HG03432 (cell line): ENCODE data around the gene SLC22A1.
"Not testable (repeated sequence)": the region's sequence is repeated elsewhere in the genome, so short reads cannot be mapped to it uniquely, and the experiment has no call there.

Source experiments
- ATAC-seq: cut with Tn5 transposase; IDR thresholded peaks from one replicate; pipeline ENCODE4 v1.9.1; 2021; ENCODE audit warnings: mild to moderate bottlenecking, moderate library complexity; ENCODE audit not compliant: unreplicated experiment

Gene SLC22A1

GRCh38 chr6:160093061-160093460 is 28.6 kb upstream of the SLC22A1 start:
- ATAC-seq, result no peak

DNA sequence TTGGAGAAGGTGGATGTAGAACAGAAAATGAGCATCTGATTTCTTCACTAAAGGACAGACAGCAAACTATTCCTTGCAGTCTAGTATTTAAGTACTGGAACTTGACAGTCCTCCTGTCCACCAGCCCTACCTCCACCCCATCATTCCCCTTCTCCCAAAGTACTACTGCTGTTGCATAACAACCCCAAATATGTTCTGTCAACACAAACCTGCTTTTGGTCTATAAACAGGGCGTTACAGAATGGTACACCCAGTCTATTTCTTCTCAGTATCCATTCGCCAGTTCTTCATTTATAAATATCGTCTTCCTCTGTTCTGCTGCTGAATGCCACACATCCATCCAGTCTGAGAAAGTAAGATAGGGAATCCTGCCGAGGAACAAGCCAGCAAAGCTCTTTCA is 27.7 kb upstream of the SLC22A1 start:
- ATAC-seq, result no peak

- no peak for ATAC-seq
These were observed 26.3 kb upstream of the SLC22A1 start for GRCh38 chr6:160095146-160095845.

DNA sequence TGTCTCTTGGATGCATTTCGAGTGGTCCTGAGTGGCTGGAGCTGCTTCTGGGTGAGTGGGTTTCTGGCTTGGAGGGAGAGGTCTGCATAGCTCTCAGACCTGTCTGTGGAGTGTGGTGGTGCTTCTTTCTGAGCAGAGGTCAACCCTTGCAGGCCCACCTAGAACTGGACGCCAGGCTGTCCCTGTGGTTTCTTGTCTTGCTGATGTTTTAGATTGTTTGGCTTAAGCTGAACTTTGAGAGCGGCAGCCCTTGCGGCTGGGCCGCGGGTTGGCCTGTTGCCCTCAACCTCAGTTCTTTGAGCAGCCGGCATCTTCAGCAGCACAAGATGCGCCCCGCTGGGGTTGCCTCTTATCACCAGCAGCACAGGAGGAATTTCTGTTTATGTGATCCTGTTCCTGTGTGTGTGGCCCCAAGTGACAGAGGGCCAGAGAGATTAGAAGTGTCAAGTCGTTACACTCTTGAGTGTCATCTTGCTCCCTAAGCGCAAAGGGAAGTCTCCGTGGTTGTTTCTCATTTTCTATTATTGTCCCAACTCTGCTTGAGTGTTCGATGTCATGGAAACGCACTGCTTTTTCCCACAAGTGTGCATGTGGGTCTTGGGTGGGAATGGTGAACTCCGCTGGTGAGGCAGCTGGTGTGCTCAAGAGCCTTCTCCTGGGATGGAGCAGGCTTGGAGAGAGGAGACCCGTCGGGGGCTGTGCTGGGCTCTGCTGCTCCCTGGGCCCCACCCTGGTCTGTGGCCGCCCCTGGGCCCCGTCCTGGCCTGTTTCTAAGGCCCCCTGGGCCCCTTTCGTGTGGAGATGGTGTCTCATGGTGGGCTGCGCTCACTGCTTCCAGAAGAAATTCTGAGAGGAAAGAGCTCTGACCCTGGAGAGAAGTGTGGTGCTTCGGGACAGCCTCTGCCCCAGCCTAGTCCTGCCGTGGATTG is 20.1 kb upstream of the SLC22A1 start:
- ATAC-seq, result no peak

DNA sequence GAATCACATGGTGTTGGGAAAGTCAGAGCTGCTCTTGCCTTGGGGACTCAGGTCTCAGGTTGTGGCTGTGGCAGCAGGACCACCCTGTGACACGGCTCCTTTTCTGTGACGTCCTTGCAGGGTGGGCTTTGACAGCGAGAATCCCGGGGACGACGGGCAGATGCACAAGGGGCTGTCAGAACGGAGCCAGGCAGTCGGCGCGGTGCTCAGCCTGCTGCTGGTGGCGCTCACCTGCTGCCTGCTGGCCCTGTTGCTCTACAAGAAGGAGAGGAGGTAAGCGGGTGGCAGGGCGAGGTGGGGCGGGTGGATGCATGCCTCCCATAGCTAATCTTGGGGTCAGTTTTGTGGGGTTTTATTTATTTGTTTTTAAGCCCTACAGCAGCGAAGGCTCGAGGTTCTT is 19.2 kb upstream of the SLC22A1 start:
- ATAC-seq, result no peak

DNA sequence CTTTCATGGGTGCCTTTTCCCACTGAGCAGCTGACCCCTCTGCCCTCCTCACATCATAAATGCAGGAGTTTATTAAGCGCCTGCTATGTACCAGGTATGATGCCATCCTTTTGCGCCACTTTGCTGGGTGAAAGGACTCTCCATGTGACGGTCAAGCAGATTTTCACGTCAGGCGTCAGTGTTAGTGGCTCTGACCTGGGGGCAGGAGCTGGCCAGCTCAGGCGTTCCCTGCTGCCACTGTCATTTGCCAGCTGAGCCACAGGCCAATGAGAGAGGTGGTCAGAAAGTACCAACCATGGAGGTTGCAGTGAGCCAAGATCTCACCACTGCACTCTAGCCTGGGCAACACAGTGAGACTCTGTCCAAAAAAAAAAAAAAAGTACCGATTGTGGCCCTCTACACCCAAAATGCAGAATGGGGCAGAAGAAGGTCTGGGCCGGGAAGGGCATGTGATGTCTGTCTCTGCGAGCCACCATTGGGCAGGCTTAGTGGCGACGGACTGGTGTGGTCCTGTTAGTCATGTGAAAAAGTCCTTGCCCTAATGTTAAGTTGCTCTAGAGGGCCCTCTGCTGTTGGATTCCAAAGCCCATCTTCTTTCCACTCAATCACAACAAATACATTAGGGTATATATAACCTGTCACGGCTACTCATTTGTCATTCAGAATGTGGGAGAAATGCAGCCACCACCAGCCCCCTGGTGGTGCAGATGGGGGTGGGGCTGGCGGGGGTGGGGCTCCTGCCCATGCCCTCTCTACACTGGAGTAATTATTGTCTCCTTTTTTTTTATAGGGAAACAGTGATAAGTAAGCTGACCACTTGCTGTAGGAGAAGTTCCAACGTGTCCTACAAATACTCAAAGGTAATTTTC is 18.4 kb upstream of the SLC22A1 start:
- peak; percentile 45 for ATAC-seq

DNA sequence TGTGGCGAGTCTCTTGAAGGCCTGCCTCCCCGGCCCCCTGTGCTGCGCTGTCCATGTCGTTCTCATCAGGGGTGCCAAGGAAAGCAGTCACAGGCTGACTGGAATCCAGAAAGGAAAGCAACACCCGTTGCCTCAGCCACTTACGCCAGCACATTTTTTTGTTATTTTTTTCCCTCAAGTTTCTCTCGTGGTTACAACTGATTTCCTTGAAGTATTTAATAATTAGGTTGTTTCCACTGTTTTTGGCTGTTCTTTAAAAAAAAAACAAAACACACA is 17.9 kb upstream of the SLC22A1 start:
- ATAC-seq, result no peak

DNA sequence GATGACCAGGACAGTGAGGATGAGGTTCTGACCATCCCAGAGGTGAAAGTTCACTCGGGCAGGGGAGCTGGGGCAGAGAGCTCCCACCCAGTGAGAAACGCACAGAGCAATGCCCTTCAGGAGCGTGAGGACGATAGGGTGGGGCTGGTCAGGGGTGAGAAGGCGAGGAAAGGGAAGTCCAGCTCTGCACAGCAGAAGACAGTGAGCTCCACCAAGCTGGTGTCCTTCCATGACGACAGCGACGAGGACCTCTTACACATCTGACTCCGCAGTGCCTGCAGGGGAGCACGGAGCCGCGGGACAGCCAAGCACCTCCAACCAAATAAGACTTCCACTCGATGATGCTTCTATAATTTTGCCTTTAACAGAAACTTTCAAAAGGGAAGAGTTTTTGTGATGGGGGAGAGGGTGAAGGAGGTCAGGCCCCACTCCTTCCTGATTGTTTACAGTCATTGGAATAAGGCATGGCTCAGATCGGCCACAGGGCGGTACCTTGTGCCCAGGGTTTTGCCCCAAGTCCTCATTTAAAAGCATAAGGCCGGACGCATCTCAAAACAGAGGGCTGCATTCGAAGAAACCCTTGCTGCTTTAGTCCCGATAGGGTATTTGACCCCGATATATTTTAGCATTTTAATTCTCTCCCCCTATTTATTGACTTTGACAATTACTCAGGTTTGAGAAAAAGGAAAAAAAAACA is 16.6 kb upstream of the SLC22A1 start:
- ATAC-seq, result no peak

DNA sequence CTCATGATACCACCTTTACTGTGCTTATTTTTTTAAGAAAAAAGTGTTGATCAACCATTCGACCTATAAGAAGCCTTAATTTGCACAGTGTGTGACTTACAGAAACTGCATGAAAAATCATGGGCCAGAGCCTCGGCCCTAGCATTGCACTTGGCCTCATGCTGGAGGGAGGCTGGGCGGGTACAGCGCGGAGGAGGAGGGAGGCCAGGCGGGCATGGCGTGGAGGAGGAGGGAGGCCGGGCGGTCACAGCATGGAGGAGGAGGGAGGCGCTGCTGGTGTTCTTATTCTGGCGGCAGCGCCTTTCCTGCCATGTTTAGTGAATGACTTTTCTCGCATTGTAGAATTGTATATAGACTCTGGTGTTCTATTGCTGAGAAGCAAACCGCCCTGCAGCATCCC is 15.6 kb upstream of the SLC22A1 start:
- ATAC-seq, result no peak

- no peak for ATAC-seq
These were observed 14.9 kb upstream of the SLC22A1 start for GRCh38 chr6:160106701-160107100.

DNA sequence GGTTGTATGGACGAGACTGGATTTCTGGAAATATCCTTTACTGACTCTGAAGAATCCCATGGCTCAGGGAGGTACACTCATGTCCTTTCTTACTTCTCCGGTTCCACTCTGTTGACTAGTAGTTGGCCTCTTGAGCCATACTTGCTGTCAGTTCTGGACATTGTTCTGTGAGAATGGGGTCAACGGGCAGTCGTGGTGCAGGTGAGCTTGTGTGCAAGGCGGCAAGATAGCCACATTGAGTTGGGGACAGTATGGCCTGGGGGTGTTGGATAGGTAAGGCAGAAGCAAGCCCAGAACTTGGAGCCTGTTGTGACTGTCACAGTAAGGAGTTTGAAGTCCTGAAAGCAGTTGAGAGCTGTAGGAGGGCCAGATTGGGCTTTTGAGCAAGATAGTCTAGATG is 13.5 kb upstream of the SLC22A1 start:
- no peak for ATAC-seq

DNA sequence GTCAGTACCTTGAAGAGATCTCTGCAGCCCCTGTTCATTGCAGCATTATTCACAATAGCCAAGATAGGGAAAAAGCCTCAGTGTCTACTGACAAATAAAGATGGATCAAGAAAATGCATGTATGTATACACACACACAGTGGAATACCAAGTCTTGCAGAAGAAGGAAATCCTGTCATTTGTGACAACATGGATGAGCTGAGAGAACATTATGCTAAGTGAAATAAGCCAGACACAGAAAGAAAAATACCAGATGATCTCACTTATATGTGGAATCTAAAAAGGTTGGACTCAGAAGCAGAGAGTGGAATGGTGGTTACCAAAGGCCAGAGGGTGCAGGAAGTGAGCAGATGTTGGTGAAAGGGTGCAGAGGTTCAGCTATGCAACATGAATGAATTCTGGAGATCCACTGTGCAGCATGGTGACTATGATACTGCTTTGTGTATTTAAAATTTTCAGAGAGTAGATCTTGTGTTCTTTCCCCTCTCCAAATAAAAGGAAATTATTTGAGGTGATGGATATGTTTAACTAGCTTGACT is 11.0 kb upstream of the SLC22A1 start:
- ATAC-seq, result no peak

- ATAC-seq, result no peak
These were observed 9.8 kb upstream of the SLC22A1 start for GRCh38 chr6:160111806-160112205.

DNA sequence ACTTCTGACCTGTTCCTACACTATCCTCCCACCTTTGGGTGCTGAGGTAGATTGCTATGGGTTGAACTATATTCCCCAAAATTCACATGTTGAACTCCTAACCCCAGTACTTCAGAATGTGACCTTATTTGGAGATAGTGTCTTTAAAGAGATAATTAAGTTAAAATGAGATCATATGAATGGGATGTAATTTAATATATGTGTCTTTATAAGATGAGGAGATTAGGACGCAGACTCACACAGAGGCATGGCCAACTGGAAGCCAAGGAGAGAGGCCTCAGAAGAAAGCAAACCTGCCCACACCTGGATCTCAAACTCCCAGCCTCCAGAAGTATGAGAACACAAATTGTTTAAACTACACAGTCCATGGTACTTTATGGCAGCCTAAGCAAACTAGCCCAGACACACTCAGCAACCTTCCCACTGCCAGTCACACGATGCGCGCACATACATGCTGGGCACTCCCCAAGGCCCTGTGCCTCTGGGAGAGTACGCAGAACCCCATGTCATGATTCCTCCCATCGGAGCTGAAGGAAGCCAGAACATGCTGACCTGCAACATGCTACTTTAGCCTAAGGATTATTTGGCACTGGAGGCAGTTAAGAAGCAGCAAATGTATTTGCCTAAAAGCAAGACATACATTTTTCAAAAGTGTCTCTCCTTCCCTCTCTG is 8.9 kb upstream of the SLC22A1 start:
- ATAC-seq, result no peak

- not testable (repeated sequence) for ATAC-seq
These were observed 7.1 kb upstream of the SLC22A1 start for GRCh38 chr6:160114536-160114935.

DNA sequence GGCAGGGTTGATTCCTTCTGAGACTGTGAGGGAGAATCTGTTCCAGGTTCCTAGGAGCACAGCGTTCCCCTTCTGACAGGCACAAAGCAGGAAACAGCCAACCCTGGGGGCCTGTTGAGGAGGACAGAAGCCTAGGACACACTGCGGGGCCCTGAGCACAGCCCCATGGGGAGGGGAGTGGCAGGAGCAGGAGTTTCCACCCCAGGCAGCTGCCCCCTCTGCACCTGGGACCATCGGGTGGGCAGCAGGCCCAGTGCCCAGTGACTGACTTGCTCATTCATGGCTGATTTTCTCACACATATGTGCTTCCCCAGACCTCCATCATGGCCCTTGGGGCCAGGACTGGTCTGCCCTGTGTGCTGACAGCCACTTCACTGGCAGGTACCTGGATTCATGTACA is 6.2 kb upstream of the SLC22A1 start:
- no peak for ATAC-seq

DNA sequence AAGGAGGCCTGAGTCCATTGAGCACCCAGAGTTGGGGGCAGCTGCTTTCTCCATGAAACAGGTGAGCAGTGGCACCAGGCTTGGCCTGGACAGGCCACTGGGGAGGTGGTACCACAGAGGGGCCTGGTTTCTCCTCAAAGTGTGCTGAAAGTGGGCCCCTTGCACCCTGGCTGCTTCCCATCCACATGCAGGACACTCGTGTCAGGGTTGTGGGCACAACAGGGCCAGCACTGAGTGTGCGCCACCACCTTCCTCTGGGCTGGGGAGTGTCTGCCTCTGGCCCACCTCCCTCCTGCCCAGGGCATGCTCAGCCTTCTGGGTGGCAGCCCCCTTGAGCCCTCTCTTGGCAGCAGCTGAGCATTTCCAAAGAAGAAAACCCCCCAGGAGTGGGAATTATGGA is 5.2 kb upstream of the SLC22A1 start:
- no peak for ATAC-seq

DNA sequence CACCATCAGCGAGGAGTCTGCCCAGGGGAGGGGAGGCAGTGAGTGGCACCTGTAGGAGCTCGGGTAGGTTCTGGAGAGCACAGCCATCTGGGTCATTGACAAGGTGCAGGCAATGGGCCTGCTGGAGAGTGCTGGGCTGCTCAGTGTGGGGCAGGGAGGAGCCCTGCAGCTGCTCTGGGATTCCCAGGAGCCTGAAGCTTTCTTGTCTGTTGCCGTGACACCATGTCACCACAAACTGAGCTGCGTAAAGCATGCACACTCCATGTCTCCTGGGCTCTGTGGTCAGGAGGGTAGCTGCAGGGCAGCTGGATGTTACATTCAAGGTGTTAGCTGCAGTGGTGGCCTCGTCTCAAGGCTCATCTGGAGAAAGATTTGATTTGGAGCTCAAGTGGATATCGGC is 4.5 kb upstream of the SLC22A1 start:
- no peak for ATAC-seq

DNA sequence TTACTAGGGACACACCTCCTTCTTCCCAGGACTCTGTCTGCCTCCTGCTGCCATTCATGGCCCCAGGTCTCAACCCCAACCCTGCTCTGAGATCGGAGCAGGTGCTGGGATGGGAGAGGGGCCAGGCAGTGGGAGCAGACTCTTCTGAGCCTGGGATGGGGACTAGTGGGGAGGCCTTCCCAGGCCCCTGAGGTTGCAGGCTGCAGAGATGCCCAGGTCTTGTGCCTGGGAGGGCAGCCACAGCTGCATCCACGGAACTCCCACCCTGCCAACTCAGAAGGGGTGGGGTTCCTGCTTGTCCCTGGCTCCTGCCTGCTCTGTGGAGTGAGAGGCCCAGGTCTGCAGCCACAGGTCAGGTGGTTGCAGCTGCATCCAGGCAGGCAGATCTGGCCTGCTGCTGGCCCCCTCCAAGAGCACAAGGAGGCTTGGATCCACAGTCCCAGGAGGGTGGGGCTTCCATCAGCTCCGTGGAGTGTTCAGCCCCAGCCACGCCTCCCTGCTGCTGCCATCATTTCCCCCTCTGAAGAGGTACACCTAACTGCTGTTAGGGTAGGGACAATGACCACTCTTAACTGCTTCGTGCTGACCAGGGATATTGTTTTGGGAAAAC is 2.9 kb upstream of the SLC22A1 start:
- ATAC-seq, result no peak

DNA sequence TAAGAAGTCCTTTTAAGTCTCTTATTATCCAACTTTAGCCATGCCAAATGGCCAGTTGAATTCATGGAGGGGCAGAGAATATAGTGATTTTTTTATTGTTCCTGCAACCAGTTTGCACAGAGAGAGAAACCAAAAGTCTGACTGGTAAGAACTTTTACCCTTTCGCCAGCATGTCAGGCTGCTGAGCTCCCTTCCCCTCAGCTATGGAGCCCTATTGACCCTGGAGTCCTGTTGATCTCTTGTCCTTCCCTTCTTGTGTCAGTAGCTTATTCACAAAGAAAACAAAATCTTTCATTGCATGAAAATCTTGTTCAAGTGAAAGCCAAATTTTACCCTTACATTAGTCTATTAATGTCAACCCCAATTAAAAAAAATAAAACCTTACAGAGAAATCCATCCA is 1.5 kb upstream of the SLC22A1 start:
- ATAC-seq, result no peak
